ENCODE measurements around the gene LDLRAD3.
"Not testable (repeated sequence)": the region's sequence is repeated elsewhere in the genome, so short reads cannot be mapped to it uniquely, and the experiment has no call there.

LDLRAD3 gene

DNA sequence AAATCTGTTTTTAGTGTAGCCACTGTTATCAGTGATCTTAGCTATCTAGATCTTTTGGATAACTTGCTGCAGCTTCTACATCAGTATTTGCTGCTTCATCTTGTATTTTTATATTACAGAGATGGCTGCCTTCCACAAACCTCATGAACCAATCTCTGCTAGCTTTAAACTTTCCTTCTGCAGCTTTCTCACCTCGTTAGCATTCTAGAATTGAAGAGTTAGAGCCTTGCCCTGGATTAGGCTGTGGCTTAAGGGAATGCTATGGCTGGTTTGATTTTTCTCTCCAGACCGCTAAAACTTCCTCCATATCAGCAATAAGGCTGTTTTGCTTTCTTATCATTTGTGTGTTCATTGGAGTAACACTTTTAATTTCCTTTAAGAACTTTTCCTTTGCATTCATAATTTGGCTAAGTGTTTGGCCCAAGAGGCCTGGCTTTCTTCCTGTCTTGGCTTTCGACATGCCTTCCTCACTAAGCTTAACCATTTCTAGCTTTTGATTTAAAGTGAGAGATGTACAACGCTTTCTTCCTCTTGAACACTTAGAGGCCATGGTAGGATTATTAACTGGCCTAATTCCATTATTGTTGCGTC is 51.9 kb downstream of the LDLRAD3 start:
- DNase-seq (ENCODE audit: low read depth in 3 of 3), result no peak

DNA sequence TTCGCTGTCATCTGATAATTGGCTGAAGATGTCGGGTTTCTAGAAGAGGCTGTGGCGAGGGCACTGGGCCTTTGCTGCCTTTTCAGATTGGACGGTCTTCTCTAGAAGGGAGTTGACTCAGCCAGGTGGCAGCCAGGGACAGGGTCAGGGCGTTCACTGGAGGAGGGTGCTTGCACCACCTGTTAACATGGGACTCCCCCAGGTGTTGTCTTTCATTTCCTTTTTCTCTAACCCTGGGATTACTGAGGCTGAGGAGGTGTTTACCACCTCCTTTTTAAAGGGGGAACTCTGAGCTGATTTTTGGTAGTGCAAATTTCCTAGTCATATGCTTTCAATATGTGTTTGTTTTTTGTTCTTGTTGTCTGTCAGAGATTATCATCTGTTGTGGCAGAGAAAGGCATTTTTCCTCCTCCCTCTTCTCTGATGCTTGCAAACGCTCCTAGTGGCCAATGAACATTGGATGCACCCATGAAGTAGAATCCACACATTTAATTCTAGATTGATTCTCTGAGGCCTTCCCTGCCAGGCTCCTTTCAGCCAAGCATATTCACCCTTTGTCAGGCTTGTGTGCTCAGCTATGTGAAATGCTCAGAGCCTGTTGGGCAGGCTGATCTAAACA is 54.1 kb downstream of the LDLRAD3 start:
- no peak for DNase-seq (ENCODE audit: low read depth in 3 of 3)

DNA sequence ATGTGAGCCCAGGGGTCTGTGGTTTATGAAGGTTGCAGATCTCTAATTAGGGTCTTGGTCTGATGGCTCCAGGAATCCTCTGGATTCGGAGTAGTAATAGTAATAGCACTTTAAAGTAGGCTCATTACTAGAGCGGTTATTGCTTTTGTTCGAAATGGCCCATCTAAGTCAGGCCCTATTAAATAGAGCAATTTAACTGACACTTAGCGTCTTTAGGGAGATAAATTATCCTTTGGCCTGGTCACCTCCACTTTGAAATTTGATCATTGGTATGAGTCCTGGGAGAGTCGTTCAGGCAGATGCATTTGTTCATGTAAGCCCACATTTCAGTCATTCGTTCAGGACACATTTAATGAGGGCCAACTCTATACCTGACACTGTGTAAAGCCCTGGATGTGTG is 54.8 kb downstream of the LDLRAD3 start:
- no peak for DNase-seq (ENCODE audit: low read depth in 3 of 3)

DNA sequence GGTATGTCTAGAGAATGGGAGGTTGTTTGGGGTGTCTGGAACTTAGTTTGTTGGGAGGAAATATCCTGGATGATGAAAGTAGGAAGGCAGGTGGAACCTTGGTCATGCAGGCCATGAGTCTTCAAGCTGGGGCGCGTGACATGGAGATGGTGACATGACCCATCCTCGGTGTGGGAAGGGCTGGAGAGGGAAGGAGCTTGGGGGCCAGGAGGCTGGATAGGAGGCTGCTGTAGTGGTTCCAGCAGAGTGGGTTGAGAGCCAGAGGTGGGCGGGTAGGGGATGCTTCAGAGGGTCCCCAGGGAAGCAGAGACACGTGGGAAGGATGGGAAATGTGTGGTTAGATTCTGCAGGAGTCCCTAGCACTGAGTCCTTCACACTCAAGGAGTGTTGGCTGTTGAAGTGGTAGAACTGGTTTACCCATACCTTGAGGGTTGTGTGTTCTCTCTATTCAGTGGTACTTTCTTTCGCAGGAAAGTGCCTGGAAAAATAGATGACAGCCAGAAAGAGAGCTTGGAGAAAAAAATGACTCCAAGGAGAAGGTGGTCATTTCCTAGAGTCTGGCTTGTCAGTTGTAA is 56.8 kb downstream of the LDLRAD3 start:
- DNase-seq (ENCODE audit: low read depth in 3 of 3), result no peak

DNA sequence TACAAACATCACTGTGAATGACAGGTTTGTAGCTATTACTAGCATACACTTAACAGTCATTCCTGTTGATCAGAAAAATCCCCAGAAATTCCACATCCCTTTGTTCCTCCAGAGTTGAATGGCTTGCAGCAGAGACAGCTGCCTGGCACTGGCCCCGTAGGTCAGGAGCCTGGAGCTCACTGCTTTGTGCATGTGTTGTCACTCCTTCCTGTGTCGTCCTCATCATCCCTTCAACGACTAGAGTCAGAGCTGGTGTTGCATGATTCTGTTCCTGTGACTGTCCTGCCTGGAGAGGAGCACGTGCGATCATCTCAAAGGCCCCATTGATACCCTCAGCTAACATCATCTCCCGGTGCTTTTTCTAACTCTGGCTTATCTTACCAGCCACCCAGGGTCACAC is 58.3 kb downstream of the LDLRAD3 start:
- no peak for DNase-seq (ENCODE audit: low read depth in 3 of 3)

DNA sequence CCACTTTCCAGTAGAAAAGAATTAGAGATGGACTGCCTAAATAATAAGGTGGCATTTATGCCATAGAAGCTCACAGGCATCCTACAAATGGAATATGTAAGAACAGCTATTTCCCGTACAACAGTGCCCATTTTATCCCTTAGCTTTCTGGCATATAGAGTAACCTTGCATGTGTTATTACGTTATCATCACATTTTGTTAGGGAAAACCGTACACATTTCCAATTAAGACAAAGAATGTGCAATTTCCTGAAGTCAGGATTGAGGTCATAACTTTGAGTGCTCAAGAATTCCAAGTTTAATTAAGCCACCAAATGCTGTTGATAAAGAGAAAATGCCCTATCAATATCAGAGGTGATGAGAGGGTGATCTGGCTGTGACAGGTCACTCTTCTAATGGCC is 58.9 kb downstream of the LDLRAD3 start:
- DNase-seq (ENCODE audit: low read depth in 3 of 3), result no peak

DNA sequence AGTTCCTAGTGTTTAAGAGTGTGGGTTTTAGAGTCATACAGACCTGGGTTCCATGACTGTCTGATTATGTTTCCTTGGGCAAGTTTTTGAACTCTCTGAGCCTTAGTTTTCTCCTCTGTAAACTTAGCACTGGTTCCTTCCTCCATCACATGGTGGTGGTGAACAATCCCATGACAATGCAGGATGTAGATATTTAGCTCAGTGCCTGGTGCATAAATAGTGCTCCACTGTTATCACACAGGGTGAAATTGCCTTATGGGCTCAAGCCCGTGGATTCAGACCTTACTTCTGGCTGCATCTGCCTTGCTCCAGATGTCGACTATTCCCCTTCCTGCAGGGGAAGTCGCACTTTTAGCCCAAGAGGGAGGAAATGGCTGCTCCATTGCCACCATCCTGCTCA is 62.7 kb downstream of the LDLRAD3 start:
- DNase-seq (ENCODE audit: low read depth in 3 of 3), result no peak

DNA sequence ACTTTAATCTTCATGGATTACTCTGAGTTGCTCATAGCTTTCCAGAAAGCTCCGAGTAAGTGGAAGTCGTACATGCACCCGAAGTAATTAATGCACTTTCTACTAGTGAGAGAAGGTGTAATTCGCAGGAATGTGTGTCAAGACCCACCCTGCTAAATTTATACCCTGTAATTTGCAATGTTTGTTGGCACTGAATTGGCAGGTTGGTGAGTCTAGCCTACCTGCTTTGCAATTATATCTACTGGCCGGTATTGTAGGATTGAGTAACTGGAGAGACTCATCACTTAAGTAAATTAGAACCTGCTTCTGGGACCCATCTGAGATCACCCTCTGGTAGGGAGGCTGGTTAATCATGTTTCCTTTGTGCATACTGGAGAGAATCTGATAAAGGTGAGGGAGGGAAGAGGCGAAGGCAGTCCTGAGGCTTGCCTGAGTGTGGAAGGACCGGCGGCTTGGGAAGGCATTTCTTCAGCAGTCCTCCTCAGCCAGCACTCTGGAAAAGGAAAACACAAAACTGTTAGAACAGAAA is 63.3 kb downstream of the LDLRAD3 start:
- DNase-seq (ENCODE audit: low read depth in 3 of 3), result no peak

DNA sequence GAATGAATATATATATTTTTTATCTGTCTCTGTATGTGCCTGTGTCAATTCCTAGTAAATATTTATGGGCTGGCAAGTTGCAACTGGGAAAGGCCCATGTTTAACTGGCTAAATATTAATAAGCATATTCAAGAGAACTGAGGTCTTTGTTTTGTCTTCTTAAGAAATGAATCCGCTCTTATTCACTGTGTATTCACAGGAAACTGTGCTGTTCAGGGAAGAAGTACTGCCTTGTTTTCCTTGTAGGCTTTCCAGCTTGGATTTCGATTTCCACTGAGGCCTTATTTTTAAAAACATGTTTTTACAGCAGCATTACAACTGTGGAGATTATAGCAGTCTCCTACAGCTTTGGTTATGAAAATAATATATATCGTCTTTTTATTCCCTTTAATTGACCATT is 64.7 kb downstream of the LDLRAD3 start:
- no peak for DNase-seq (ENCODE audit: low read depth in 3 of 3)

DNA sequence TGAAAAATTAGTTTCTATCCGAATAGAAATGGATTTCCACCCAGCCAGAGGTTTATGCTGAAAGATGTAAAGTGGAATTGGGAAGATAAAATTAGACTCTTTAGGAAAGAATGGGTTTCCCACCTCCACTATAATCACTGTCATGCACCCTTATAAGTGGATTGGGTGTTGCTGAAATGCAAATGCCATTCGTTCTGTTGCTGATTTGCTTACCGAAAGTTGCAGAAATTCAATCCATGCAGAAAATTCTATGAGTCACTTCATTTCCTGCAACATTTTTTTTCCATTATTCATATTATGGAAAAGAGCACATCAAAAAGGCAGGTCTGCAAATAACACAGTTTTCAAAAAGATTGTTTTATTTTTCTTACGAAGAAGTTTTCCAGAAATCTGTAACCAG is 65.6 kb downstream of the LDLRAD3 start:
- DNase-seq (ENCODE audit: low read depth in 3 of 3), result no peak

DNA sequence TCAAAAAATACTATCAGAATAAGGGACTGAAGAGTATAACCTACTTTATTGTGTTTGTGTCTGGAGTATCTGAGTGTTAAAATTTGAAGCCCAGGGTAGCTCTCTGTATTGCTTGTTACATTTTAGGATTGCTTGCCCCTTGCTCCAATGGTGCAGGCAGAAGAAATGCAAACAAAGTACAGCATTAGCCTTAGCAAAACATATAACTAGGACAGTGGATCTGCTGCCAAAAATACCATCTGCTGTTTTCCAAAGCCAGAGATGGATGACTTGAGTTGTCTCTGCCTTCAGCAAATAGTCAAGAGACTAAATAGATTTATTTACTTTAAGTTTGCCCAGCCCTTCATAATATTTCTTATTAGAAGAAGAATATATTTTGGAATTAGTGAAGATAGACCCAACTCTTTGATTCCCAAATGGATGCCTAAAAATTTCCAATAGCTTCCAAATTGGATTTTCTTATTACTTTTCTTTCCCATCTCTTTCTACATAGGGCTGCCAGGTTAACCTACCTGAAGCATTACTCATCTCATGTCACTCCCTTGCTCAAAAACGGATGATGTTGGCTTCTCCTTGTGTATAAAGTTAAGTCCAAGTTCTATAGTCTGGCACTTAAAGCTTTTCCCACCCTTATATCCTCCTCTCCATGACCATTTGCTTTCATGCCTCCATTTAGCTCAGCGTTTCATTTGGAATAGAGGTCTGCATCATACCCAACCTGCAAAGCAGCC is 66.3 kb downstream of the LDLRAD3 start:
- DNase-seq (ENCODE audit: low read depth in 3 of 3), result no peak

DNA sequence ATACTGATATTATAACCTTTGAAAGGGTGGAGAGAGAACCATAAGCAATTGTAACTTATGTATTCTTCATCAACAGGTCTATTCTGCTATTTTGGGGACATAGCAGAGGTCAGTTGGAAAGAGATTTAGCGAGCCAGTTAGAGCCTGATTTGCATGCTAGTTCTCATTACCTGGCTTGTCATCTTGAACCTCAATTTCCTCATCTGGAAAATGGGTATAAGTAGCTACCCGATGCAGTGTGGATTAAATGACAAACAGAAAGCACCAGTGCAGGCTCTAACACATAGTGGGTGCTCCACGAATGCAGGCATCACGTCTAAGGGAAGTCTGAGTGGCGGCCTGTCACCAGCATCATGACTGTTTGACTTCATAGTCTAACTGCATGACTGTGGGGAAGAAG is 67.7 kb downstream of the LDLRAD3 start:
- no peak for DNase-seq (ENCODE audit: low read depth in 3 of 3)

DNA sequence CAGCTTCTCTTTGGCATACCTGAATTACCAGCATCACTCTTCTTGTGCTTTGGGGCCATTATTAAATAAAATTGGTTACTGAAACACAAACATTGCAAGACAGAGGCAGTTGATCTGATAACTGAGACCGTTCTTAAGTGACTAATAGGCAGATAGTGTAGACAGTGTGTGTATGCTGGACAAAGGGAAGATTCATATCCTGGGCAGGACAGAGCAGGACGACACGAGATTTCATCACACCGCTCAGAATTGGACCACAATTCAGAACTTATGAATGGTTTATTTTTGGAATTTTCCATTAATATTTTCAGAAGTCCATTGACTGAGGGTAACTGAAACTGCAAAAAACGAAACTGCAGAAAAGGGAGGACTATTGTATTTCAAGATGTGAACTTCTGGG is 68.6 kb downstream of the LDLRAD3 start:
- DNase-seq (ENCODE audit: low read depth in 3 of 3), result no peak

DNA sequence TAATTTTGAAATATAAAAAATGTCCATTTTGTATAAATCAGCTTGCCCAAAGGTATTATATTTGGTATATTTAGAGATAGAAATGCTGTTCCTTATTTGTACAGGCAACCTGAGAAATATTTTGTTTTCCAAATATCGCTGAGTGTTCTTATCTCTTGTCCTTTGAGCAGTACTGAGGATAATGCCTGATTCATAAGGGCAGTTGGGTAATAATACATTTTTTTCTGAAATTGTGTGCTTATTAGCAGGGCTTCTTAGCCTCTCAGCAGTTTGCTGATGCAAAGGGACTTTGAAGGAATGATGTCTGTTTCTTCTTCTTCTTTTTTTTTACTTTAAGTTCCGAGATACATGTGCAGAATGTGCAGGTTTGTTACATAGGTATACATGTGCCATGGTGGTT is 69.1 kb downstream of the LDLRAD3 start:
- no peak for DNase-seq (ENCODE audit: low read depth in 3 of 3)

DNA sequence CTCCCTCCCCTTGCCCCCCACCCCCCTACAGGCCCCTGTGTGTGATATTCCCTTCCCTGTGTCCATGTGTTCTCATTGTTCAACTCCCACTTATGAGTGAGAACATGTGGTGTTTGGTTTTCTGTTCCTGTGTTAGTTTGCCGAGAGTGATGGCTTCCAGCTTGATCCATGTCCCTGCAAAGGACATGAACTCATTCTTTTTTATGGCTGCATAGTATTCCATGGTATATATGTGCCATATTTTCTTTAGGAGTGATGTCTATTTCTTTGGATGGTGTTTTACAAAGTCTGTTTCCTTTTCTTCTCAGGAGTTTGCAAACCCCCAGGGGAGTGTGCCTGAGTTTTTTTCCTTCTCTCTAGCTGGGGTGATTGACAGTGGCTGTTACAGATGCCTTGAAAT is 69.6 kb downstream of the LDLRAD3 start:
- DNase-seq (ENCODE audit: low read depth in 3 of 3), result not testable (repeated sequence)

DNA sequence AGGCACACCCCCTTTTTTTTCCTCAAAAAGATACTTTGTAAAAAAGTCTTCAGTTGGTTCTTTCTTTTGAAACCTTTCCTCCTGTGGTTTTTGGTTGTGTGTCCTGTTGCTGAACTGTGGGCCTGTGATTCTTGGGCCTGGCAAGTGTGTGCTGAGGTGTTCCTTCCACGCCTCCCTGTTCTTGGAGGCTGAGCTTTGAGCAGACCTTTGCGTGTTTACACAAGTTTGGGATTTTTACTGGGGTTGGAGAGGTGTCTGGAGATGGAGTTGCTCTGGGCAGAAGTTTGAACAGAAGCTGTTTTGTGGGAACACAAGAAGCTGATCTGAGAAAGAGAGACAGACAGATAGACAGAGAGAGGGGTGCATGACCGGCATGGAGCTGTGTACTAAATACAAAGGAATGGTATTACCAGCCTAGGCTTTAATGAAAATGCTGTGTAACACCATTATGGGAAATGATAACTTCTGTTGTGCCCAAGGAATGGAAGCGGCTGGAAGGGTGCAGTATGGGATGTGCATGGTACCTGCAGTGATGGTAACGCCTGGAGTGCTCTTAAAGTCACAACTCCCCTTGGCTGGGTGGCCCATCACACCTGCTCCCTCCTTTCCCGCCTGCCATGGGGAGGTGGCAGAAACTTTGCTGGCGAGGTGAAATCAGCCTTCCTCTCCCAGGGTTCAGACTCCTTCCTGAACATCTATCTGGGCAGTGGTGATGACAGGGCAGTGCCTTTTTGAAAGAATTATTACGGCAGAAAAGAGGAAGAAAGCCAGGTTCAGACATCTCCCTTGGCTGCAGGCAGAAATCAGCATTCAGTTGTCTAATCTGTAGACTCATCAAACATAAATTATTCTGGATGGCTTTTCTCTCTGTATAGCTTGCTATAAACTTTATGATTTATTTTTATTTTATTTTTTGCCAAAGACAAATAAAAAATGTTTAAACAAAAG is 70.4 kb downstream of the LDLRAD3 start:
- DNase-seq (ENCODE audit: low read depth in 3 of 3), result no peak

DNA sequence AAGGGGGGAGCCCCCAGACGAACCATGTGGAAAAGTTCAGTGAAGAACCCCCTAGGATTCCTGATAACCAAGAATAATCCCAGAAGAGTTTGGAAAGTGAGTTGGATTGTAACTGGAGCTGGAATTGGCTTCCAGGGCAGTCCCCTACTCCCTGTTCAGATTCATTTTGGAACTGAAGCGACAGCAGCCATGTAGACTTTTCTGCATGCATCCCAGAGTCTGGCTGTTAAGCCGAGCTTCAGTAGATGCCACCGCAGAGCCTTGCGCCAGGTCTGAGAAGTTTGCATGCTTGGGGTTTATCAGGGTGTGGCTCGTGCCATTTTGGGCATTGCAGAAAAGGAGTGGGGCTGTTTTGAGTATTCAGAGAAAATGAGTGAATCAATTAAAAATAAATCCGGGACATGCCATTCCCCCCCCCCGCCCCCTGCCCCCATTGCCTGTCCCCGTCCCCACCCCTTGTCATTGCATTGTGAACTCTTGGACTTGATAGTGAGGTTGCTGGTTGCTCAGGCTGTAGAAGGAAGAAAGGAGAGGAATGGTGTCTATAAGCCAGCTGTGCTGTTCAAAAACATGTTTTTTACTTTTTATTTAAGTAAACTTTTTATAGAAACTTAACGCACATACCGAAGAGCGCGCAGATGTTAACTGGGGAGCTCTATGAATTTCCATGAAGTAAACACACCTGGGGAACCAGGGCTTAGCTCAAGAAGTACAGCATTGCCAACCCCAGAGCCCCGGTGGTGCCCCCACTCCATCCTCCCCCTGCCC is 71.2 kb downstream of the LDLRAD3 start:
- DNase-seq (ENCODE audit: low read depth in 3 of 3), result no peak

DNA sequence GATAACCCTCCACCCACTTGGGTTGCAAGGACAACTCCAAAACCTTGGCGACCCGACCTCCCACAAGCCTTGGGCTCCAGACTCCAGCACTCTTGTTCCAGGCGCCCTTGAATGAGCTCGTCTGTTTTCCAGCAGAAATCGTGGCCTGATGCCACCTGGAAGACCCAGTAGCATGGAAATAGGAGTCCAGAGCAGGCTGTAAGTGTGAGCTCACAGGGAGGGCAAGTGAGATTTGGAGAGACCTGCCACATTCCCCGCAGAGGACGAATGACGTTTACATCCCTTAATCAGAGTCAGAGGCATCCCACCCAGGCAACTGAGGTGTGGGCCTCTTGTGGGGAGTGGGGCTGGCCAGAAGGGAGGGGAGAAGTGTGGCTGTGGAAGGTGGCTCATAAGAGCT is 71.9 kb downstream of the LDLRAD3 start:
- DNase-seq (ENCODE audit: low read depth in 3 of 3), result no peak

DNA sequence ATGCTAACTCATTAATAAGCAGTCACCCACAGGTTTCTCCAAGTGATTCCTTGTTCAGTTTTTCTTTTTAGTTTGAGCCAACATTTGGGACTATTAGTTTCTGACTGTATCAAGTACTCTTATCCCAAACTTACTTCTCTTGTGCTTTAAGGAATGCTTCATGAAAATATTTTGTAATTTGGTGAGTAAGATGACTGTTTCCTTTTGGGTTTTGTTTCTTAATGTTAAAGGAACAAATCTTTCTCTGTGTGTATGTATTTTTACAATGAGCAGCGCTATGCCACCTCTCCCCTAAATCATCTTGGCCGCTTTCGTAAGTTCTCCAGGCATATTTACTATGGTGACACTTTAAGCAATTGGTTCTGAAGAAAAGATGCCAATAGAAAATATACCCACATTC is 72.4 kb downstream of the LDLRAD3 start:
- DNase-seq (ENCODE audit: low read depth in 3 of 3), result no peak

DNA sequence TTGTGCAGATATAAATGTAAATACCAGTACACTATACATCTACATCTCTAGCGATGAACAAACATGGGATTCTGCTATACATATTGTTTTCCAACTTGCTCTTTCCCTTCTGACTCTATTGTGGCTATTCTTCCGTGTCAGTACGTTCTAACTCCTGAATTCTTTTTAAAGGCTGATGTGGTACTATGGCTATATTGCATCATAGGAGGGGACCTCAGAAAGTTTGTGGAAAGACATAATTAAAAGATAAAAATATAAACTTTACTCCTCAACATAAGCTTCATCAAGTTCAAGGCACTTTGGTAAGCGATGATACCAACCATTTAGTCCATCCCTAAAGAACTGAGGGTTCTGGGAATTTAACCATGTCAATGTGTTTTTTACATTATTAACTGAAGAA is 72.8 kb downstream of the LDLRAD3 start:
- DNase-seq (ENCODE audit: low read depth in 3 of 3), result no peak

DNA sequence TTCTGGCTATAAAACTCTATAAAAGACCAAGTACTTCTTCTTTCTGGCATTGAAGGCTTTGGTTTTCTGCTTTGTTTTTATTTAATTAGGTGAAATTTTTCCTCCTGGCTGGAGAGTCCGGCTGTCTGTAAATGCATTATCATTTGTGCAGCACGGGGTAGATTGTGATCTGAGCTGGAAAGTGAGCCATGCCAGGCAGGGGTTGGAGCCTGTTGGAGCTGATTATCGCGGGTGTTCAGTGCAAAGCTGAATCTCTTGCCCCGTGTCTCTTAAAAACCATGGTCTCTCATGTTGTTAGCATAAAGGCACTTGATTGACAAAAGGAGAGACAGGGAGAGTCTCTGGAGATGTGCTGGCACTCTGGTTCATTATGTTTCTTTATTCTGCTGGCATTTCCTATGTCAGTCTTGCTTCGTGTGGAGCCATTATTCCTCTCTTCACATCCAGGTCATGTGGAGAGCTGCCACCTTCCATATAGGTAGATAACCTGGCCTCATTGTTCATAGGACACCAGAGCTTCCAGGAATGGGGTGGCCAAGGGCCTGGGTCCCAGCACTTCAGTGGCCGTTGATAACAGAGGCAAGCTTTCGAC is 75.2 kb downstream of the LDLRAD3 start:
- no peak for DNase-seq (ENCODE audit: low read depth in 3 of 3)

All from stimulated activated CD4-positive, alpha-beta T cell treated with anti-CD3 and anti-CD28 coated beads, TNF-alpha, amount 100 ng/mL, for 48 hours (primary cell).